RWPE2 (cell line): Measurements from ENCODE around the gene IFT172.

Source experiments
- ATAC-seq: fragments of 200-7000 bp; cut with Tn5 transposase; 3 replicates; pipeline ENCODE4 v1.9.1; 2021; ENCODE audit warnings: low read depth
- DNase-seq: peaks from one replicate; pipeline ENCODE4 v3.0.0-alpha.2; 2020; ENCODE audit warnings: low spot score
- H3K27ac ChIP-seq: fragments of 450-650 bp; 2 replicates; pipeline ENCODE4 v1.5.1; 2017; ENCODE audit warnings: mild to moderate bottlenecking; ENCODE audit not compliant: poor library complexity, severe bottlenecking
- H3K27me3 ChIP-seq: fragments of 250-450 bp; sonication (Bioruptor Pico); 2 replicates; pipeline ENCODE4 v1.5.1; 2021; ENCODE audit warnings: mild to moderate bottlenecking, moderate library complexity; ENCODE audit not compliant: insufficient read depth, poor library complexity, severe bottlenecking
- H3K36me3 ChIP-seq: fragments of 250-450 bp; sonication (Bioruptor Pico); 2 replicates; pipeline ENCODE4 v1.5.1; 2020; ENCODE audit warnings: low read depth, mild to moderate bottlenecking, moderate library complexity
- H3K4me1 ChIP-seq: fragments of 250-450 bp; sonication (Bioruptor Pico); 2 replicates; pipeline ENCODE4 v1.5.1; 2021; ENCODE audit warnings: mild to moderate bottlenecking, moderate library complexity; ENCODE audit not compliant: insufficient read depth, poor library complexity, severe bottlenecking
- H3K4me3 ChIP-seq: fragments of 250-450 bp; sonication (Bioruptor Pico); 2 replicates; pipeline ENCODE4 v1.5.1; 2021; ENCODE audit warnings: mild to moderate bottlenecking, moderate library complexity; ENCODE audit not compliant: severe bottlenecking
- H3K9me3 ChIP-seq: fragments of 250-450 bp; sonication (Bioruptor Pico); 2 replicates; pipeline ENCODE4 v1.5.1; 2021; ENCODE audit warnings: mild to moderate bottlenecking, moderate library complexity; ENCODE audit not compliant: severe bottlenecking
- CTCF ChIP-seq: fragments of 450-650 bp; IDR thresholded peaks from one replicate; pipeline ENCODE4 v1.5.1; 2017; ENCODE audit warnings: mild to moderate bottlenecking, moderate library complexity; ENCODE audit not compliant: poor library complexity, severe bottlenecking

Gene IFT172

GRCh38 chr2:27422958-27423357 lies 66.6 kb downstream of the IFT172 start:
- no peak overlapping the region for H3K27ac ChIP-seq
- H3K4me1 ChIP-seq, result peaks cover 5% of the 10 kb centered on the region
- H3K36me3 ChIP-seq, result no peaks in the 10 kb centered on the region
- no peaks in the 10 kb centered on the region for H3K27me3 ChIP-seq
- DNase-seq (no peak), ATAC-seq (no peak)
- H3K4me3 ChIP-seq, result no peak overlapping the region
- TF ChIP-seq CTCF, result no peak
- no peaks in the 10 kb centered on the region for H3K9me3 ChIP-seq

GRCh38 chr2:27421660-27422250 lies 67.8 kb downstream of the IFT172 start:
- ATAC-seq, result no peak
- no peak for TF ChIP-seq CTCF
- H3K4me1 ChIP-seq, result no peaks in the 10 kb centered on the region

GRCh38 chr2:27420996-27421395 lies 68.5 kb downstream of the IFT172 start:
- Histone ChIP-seq H3K27me3 (no peaks in the 10 kb centered on the region), H3K9me3 (no peaks in the 10 kb centered on the region), H3K4me1 (no peaks in the 10 kb centered on the region), H3K4me3 (no peak overlapping the region), H3K27ac (no peak overlapping the region), H3K36me3 (no peaks in the 10 kb centered on the region)
- TF ChIP-seq CTCF, result no peak
- ATAC-seq (peak; percentile 41; the same call in 1 of the 3 replicates), DNase-seq (no peak)

More at GRCh38 chr2:27421660-27422250, 67.8 kb downstream of the IFT172 start:
- no peak overlapping the region for H3K4me3 ChIP-seq
- no peak for DNase-seq
- H3K9me3 ChIP-seq, result no peaks in the 10 kb centered on the region
- no peaks in the 10 kb centered on the region for H3K27me3 ChIP-seq
- H3K36me3 ChIP-seq, result no peaks in the 10 kb centered on the region
- no peak overlapping the region for H3K27ac ChIP-seq

- Histone ChIP-seq H3K27ac (no peak overlapping the region), H3K27me3 (no peaks in the 10 kb centered on the region)
- DNase-seq, result no peak
Measured at GRCh38 chr2:27416151-27416550, 73.4 kb downstream of the IFT172 start.

More at GRCh38 chr2:27416151-27416550, 73.4 kb downstream of the IFT172 start:
- no peaks in the 10 kb centered on the region for H3K36me3 ChIP-seq
- H3K4me1 ChIP-seq, result no peaks in the 10 kb centered on the region
- H3K9me3 ChIP-seq, result no peaks in the 10 kb centered on the region
- no peak for TF ChIP-seq CTCF
- no peak overlapping the region for H3K4me3 ChIP-seq
- no peak for ATAC-seq
